ENCODE measurements around the gene FOXI3.
A peak's percentile ranks its signal among the peaks of the same experiment; 100 is the strongest.

Gene FOXI3

GRCh38 chr2:88452565-88452905 lies at the start of gene FOXI3:
FOXI3 (minus strand) TSS chr2:88452693; CDS start chr2:88452535, 158 bp downstream.
- peak; percentile 20 for DNase-seq (ENCODE audit: low read depth, low spot score)

GRCh38 chr2:88500691-88501090 lies 48.2 kb upstream of the FOXI3 start:
- no peak for DNase-seq (ENCODE audit: low read depth, low spot score)

DNA sequence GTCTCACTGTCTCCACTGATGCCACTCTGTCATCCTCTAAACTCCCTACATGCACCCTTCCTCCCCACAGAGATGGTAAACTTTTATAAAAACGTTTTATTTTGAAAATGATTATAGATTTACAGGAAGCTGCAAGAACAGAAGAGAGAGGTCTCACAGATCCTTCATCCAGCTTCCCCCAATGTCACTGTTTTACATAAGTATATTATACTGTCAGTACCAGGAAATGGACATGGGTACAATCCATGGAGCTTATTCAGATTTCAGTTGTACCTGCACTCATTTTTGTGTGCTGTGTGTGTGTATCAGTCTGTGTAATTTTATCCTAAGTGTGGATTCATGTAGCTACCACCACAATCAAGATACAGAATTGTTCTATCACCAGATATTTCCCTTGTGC lies 46.7 kb upstream of the FOXI3 start:
- no peak for DNase-seq (ENCODE audit: low read depth, low spot score)

GRCh38 chr2:88493481-88493880 lies 41.0 kb upstream of the FOXI3 start:
- no peak for DNase-seq (ENCODE audit: low read depth, low spot score)

DNA sequence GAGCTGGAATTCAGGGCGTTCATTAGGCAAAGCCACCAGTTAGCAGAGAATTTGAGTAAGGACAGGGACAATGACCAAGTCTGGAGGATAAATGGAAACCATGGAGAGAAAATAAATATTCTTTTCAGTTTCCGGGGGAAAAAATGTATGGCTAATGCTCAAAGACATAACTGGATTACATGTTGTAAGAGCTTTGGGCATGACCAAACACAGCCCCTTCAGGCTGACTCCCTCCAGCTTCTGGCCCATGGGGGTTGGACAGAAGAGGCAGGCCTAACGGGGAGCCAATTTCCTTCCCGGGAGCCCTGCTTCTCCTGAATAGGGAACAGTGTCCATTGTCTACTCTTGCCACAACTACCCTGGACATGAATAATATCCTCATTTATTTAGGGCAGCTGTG lies 39.5 kb upstream of the FOXI3 start:
- DNase-seq (ENCODE audit: low read depth, low spot score), result no peak

GRCh38 chr2:88489181-88489580 lies 36.7 kb upstream of the FOXI3 start:
- DNase-seq (ENCODE audit: low read depth, low spot score), result no peak

- DNase-seq (ENCODE audit: low read depth, low spot score), result no peak
These were observed 30.7 kb upstream of the FOXI3 start for GRCh38 chr2:88483200-88483599.

DNA sequence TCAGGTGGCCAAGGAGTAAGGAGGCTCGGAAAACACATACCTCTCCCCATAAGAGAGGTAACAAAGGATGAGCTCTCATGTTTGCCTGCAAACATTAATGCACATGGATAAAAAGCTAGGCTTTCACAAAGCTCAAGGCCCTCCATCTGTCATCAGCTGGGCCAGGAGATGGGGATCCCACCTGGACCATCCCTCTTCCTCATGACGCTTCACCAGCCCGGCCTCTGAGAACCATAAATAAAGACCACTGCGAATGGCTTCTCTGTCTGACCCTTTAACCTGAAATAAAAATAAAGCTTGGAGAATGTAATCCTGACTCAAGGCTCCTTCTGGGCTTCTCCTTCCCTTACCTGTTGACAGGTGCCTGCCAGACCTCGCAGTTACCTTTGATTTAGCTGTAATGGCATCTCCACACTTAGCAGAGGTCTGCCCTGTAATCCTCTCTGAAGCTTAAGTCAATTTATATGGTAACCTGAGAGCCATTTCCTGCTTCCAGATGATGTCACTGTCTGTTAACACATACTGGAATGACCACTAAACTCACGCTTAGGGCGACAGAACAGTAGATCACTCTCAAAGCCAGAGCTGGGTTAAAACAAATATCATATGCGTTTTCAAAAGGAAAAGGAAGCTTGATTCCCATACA lies 29.3 kb upstream of the FOXI3 start:
- peak; percentile 5 for DNase-seq (ENCODE audit: low read depth, low spot score)

- no peak for DNase-seq (ENCODE audit: low read depth, low spot score)
These were observed 20.3 kb upstream of the FOXI3 start for GRCh38 chr2:88472811-88473210.

DNA sequence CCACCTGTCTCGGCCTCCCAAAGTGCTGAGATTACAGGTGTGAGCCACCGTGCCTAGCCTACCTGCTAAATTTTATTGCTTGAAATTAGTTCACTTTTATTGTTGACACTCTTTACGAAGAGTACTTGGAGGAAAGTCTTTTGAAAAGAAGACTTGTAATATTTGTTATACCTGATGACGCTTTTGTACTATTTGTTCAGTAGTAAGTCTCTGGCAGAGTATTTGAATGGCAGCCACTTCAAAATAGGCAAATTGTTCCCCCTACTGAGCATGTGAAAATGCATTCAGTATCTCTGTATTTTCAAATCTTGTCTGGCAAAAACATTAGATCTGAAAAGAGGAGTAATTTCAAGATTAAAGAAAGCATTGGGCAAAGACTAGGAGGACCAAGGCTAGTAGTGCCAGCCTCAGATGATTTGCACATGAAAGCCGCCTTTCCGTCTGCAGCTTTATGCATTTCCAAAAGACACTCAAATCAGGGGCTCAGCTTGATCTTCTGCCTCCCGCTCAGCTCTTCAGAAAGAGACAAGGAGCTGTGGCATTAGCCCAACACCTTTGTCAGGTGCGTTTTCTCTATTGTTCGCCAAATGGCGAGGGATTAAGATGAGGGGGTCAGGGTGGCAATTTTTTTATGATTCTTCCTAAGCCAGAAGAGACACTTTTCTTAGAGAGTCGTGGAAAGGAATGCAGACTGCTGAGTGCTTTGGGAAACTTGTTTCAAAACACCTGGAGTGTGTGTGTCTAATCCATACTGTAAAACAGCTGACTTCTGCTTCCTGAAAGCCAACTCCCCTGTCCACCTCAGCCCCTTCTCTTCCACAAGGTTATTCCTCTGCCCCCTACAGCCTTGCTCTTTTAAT lies 18.8 kb upstream of the FOXI3 start:
- no peak for DNase-seq (ENCODE audit: low read depth, low spot score)

- no peak for DNase-seq (ENCODE audit: low read depth, low spot score)
These were observed 17.0 kb upstream of the FOXI3 start for GRCh38 chr2:88469202-88470114.

DNA sequence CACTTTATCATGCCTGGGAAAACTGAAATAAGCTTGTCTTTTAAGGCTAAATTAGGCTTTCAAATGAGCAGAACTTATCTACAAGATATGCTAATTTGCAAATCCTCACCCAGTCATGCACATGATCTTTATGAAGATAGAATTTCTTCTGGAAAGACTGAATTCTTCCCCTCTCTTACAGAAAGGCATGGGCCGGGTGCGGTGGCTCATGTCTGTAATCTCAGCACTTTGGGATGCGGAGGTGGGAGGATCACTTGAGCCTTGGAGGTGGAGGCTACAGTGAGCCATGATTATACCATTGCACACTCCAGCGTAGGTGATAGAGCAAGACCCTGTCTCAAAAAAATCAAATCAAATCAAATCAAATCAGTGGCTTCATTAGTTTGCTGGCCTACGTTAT lies 11.7 kb upstream of the FOXI3 start:
- no peak for DNase-seq (ENCODE audit: low read depth, low spot score)

DNA sequence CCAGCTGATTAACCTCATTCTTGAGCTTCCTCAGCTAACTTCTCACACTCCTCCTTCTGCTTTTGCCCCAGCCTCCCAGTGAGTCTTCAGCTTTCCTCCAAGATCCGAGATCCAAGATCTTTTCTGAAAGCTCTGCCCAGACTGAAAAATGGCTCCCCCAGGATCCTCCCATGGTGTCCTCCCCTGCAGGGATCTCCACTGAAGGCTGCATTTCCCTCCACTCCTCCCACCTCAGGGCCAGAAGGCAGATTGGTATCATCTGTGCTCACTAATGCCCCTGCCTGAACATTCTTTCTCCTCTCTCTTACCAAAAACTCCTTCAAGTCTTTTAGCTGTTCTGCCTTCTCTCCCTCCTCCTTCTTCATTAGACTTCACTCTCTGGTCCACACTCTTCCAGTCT lies 6.1 kb upstream of the FOXI3 start:
- DNase-seq (ENCODE audit: low read depth, low spot score), result no peak

- DNase-seq (ENCODE audit: low read depth, low spot score), result peak; percentile 29
These were observed 588 bp upstream of the FOXI3 start for GRCh38 chr2:88452980-88453582.

GRCh38 chr2:88451811-88452564 lies 505 bp downstream of the FOXI3 start:
- peak; percentile 34 for DNase-seq (ENCODE audit: low read depth, low spot score)

- no peak for DNase-seq (ENCODE audit: low read depth, low spot score)
These were observed 1.3 kb downstream of the FOXI3 start for GRCh38 chr2:88450925-88451810.

- DNase-seq (ENCODE audit: low read depth, low spot score), result no peak
These were observed 2.3 kb downstream of the FOXI3 start for GRCh38 chr2:88450186-88450585.

DNA sequence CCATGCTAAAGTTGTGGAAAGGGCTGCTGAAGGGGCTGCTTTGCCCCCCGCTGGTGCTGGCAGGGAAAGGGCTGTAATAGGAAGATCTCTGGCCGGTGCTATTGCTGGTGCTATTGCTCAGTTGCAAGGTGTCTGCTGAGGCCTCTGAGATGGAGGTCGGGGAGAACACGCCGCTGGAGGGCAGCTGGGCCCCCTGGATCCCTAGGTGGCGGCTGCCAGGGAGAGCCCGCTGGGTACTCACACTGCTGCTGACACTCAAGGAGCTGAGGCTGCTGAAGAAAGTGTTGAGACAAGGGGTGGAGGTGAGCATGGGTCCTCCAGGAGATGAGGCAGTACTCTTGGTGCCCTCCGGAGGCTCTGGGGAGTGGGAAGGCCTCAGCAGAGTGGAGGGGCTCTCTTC lies 4.2 kb downstream of the FOXI3 start:
- no peak for DNase-seq (ENCODE audit: low read depth, low spot score)

DNA sequence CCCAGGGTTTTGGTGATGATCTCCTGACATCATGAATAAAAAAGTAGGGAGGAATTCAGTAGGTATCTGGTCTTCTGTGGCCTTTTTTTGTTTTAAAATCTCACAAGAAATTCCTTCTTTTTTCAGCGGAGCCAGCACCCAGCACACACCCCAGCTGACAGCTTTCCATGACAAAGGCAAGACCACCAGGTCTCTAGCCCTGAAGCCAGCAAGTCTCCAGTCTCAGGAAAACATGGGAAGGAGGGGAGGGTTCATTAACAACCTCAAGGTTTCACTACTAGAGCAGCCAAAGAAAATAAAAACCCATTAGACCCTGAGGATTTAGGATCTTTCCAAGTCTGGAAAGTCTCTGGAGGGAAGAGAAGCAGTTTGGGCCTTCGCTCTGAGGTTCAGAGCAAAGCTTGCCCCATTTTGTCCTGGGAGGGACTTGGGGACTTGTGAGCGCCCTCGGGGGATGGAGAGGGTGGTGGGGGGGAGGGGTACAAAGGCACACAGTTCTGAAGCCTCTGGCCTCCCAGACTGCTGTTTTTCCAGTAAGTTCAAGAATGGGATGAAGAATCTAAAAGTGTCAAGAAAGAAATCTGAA lies 9.0 kb downstream of the FOXI3 start:
- DNase-seq (ENCODE audit: low read depth, low spot score), result no peak

DNA sequence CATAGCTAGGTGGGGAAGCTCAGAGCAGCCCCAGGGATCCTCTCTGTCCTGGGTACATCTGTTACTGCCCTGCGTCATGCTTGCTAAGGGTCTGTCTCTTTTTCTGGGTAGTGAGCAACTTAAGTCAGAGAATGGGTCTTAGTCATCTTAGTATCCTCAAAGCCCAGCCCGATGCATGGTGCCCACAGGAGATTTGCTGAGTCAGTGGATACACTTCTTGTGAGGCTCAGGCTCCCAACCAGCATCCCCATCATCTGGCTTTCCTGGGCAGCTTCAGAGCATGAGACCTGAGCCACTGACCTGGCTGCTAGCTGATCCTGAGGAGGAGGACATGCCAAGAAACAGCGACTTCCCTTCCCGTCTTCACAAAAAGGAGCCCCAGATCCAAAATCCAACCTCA lies 10.0 kb downstream of the FOXI3 start:
- no peak for DNase-seq (ENCODE audit: low read depth, low spot score)
